Measurements from ENCODE around the gene NSL1. TPM values are rescaled to one million over a fixed set of nuclear protein-coding genes. Genes with fewer than 3 reads are reported as not detected.

The NSL1 gene
- total RNA-seq, 1 donor from 2014 or later: 92.3 TPM

DNA sequence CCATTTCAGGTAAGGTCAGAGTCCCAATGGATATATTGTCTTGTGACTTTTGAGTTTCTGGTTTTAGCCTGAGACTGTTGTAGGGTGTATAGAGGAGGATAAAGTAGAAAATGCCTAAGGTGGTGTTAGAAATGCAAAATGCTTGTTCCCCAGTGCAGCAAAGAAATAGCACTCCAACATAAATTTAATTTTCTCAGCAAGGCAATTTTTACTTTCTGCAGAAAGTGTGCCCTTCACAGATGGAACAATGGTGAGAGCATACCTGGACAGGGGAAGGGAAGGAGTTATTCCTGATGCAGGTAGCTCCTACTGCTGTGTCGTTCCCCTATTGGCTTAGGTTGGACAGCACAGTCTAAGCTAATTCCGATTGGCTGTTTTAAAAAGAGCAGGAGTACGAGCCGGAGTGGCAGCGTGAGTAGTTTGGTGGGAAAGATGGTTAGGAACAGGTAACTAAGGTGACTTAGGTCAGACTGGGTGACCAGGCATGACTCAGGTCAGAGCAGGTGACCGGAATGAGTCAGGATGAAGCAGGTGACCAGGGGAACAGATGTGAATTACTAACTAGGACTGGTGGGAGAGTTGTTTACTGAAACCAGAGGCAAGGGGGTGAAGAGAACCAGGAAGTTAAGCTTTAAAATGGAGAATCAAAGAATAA lies 34.3 kb upstream of the NSL1 start:
- DNase-seq (ENCODE audit: extremely low spot score in 2 of 2): no peak
- Histone ChIP-seq H3K9me3 (peaks cover 6% of the 10 kb centered on the region), H3K36me3 (no peaks in the 10 kb centered on the region), H3K4me1 (no peaks in the 10 kb centered on the region), H3K27me3 (no peaks in the 10 kb centered on the region), H3K27ac (no peak overlapping the region), H3K4me3 (no peak overlapping the region)
- TF ChIP-seq POLR2AphosphoS5 (IDR thresholded peaks at IDR 0.05; ENCODE audit: insufficient read depth in 1 of 2, low read depth in 1 of 2): no peak
- TF ChIP-seq, protein P1, sequence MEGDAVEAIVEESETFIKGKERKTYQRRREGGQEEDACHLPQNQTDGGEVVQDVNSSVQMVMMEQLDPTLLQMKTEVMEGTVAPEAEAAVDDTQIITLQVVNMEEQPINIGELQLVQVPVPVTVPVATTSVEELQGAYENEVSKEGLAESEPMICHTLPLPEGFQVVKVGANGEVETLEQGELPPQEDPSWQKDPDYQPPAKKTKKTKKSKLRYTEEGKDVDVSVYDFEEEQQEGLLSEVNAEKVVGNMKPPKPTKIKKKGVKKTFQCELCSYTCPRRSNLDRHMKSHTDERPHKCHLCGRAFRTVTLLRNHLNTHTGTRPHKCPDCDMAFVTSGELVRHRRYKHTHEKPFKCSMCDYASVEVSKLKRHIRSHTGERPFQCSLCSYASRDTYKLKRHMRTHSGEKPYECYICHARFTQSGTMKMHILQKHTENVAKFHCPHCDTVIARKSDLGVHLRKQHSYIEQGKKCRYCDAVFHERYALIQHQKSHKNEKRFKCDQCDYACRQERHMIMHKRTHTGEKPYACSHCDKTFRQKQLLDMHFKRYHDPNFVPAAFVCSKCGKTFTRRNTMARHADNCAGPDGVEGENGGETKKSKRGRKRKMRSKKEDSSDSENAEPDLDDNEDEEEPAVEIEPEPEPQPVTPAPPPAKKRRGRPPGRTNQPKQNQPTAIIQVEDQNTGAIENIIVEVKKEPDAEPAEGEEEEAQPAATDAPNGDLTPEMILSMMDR (IDR thresholded peaks at IDR 0.05): no peak
- no peak for TF ChIP-seq POLR2A (IDR thresholded peaks at IDR 0.05)
- intact Hi-C loops (cut with DNase I): no loop called here

DNA sequence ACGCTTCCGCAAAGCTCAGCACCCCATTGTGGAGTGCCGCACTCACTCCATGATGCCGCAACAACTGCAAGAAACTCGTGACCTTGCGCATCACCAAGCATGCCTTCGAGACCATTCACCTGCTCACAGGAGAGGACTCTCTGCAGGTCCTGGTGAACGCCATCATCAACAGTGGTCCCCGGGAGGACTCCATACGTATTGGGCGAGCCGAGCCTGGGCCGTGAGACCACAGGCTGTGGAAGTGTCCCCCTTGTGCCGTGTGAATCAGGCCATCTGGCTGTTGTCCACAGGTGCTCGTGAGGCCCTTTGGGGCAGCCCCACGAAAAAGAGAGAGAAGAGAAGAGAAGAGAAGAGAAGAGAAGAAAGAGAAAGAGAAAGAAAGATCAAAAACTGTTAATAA lies 32.6 kb upstream of the NSL1 start:
- Histone ChIP-seq H3K36me3 (no peaks in the 10 kb centered on the region), H3K27ac (no peak overlapping the region), H3K4me3 (no peak overlapping the region), H3K4me1 (no peaks in the 10 kb centered on the region), H3K27me3 (no peaks in the 10 kb centered on the region), H3K9me3 (peaks cover 6% of the 10 kb centered on the region)
- no peak for DNase-seq (ENCODE audit: extremely low spot score in 2 of 2)
- TF ChIP-seq, protein P1 (IDR thresholded peaks at IDR 0.05): no peak
- TF ChIP-seq POLR2AphosphoS5 (IDR thresholded peaks at IDR 0.05; ENCODE audit: insufficient read depth in 1 of 2, low read depth in 1 of 2): no peak
- TF ChIP-seq POLR2A (IDR thresholded peaks at IDR 0.05): no peak
- intact Hi-C loops (cut with DNase I): no loop called here

DNA sequence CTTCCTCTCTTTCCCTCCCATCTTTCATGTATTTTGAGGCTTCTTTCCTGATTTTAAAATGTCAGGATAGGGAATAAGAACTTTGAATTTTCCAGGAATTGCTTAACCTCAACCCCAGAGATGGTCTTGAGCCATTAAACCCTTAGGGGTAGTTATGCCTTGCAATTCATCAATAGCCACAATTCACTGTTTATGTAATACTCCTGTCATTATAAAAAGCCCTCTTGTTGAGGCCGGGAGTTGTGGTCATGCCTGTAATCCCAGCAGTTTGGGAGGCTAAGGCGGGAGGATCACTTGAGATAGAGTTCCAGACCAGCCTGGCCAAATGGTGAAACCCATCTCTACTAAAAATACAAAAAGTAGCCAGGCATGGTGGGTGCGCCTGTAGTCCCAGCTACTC lies 31.4 kb upstream of the NSL1 start:
- no peak overlapping the region for H3K27ac ChIP-seq
- DNase-seq (ENCODE audit: extremely low spot score in 2 of 2): no peak
- H3K4me1 ChIP-seq: no peaks in the 10 kb centered on the region
- H3K27me3 ChIP-seq: no peaks in the 10 kb centered on the region
- no peaks in the 10 kb centered on the region for H3K36me3 ChIP-seq
- H3K9me3 ChIP-seq: peaks cover 6% of the 10 kb centered on the region
- intact Hi-C loops (cut with DNase I): no loop called here
- H3K4me3 ChIP-seq: no peak overlapping the region
- TF ChIP-seq POLR2A (IDR thresholded peaks at IDR 0.05): no peak
- TF ChIP-seq POLR2AphosphoS5 (IDR thresholded peaks at IDR 0.05; ENCODE audit: insufficient read depth in 1 of 2, low read depth in 1 of 2): no peak
- TF ChIP-seq, protein P1 (IDR thresholded peaks at IDR 0.05): no peak

DNA sequence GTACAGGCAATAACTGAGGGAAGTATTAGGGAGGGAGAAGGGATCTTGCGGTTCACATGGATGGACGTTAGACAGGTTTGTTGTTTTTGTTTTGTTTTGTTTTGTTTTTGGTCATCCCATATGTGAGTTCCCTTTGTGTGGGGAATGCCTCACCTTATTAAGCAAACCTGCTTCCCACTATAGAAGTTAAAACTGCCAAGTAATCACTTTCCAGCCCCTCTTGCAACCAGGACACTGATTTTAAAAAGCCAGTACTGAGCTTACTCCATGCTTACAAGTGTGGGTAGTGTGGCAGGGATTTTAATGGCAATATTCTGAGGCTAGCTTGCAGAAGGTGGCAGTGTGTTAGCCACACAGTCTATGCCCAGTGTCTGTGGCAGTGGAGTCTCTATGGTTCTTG lies 29.4 kb upstream of the NSL1 start:
- intact Hi-C loops (cut with DNase I): no loop called here
- no peak for DNase-seq (ENCODE audit: extremely low spot score in 2 of 2)
- Histone ChIP-seq H3K27me3 (no peaks in the 10 kb centered on the region), H3K4me1 (no peaks in the 10 kb centered on the region), H3K27ac (no peak overlapping the region), H3K36me3 (no peaks in the 10 kb centered on the region), H3K9me3 (peaks cover 6% of the 10 kb centered on the region), H3K4me3 (no peak overlapping the region)
- TF ChIP-seq, protein P1 (IDR thresholded peaks at IDR 0.05): no peak
- TF ChIP-seq POLR2A (IDR thresholded peaks at IDR 0.05): no peak
- no peak for TF ChIP-seq POLR2AphosphoS5 (IDR thresholded peaks at IDR 0.05; ENCODE audit: insufficient read depth in 1 of 2, low read depth in 1 of 2)

DNA sequence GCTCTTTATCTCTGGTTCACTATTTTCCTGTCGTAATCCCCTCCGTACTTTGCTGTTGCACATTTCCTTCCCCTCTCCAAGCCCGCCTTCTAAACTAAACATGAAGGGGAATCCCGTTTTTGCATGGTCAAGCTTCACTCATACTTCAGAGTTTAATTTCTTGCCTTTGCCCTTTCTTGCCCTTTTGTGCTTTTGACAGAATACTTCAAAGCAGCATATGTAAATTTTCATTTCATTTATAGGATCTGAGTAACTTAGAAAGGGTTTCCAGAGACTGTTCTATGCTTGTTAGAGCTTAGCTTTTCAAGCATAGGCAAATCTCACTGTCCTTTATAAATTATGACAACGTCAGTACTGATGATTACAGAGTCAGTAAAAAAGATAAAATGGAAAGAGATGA lies 28.1 kb upstream of the NSL1 start:
- intact Hi-C loops (cut with DNase I): no loop called here

More for the DNA sequence above, 28.1 kb upstream of the NSL1 start:
- Histone ChIP-seq H3K36me3 (no peaks in the 10 kb centered on the region), H3K27ac (no peak overlapping the region), H3K9me3 (peaks cover under 1% of the 10 kb centered on the region), H3K27me3 (no peaks in the 10 kb centered on the region), H3K4me3 (no peak overlapping the region), H3K4me1 (no peaks in the 10 kb centered on the region)
- TF ChIP-seq, protein P1 (IDR thresholded peaks at IDR 0.05): no peak
- no peak for TF ChIP-seq POLR2AphosphoS5 (IDR thresholded peaks at IDR 0.05; ENCODE audit: insufficient read depth in 1 of 2, low read depth in 1 of 2)
- TF ChIP-seq POLR2A (IDR thresholded peaks at IDR 0.05): no peak
- no peak for DNase-seq (ENCODE audit: extremely low spot score in 2 of 2)
